ENCODE results near the gene JARID2.

JARID2 gene

GRCh38 chr6:15513131-15513771 lies 267.4 kb downstream of the JARID2 start:
- DNase-seq = no peak

- no peak for DNase-seq
Measured at GRCh38 chr6:15513801-15514711, 268.2 kb downstream of the JARID2 start.

GRCh38 chr6:15515226-15515625 lies 269.4 kb downstream of the JARID2 start:
- DNase-seq = no peak

GRCh38 chr6:15515660-15516375 lies 269.9 kb downstream of the JARID2 start:
- DNase-seq = no peak

GRCh38 chr6:15516378-15516777 lies 270.5 kb downstream of the JARID2 start:
- DNase-seq = no peak

GRCh38 chr6:15516923-15517560 lies 271.2 kb downstream of the JARID2 start:
- DNase-seq = no peak

GRCh38 chr6:15517600-15517999 lies 271.7 kb downstream of the JARID2 start:
- DNase-seq = no peak

- no peak for DNase-seq
Measured at GRCh38 chr6:15518057-15518456, 272.2 kb downstream of the JARID2 start.

- DNase-seq = no peak
Measured at GRCh38 chr6:15518878-15519277, 273.0 kb downstream of the JARID2 start.

- DNase-seq = no peak
Measured at GRCh38 chr6:15519681-15520080, 273.8 kb downstream of the JARID2 start.

GRCh38 chr6:15520626-15521203 lies 274.8 kb downstream of the JARID2 start:
- DNase-seq = no peak

GRCh38 chr6:15521582-15521981 lies 275.7 kb downstream of the JARID2 start:
- DNase-seq = no peak

- no peak for DNase-seq
Measured at GRCh38 chr6:15522026-15522425, 276.2 kb downstream of the JARID2 start.

GRCh38 chr6:15522427-15522826 lies 276.6 kb downstream of the JARID2 start:
- DNase-seq = no peak

- DNase-seq = no peak
Measured at GRCh38 chr6:15522856-15523529, 277.1 kb downstream of the JARID2 start.

GRCh38 chr6:15523679-15524630 lies 278.1 kb downstream of the JARID2 start:
- no peak for DNase-seq

GRCh38 chr6:15524861-15525401 lies 279.1 kb downstream of the JARID2 start:
- DNase-seq = no peak

- no peak for DNase-seq
Measured at GRCh38 chr6:15526212-15526701, 280.4 kb downstream of the JARID2 start.

- no peak for DNase-seq
Measured at GRCh38 chr6:15527838-15528617, 282.2 kb downstream of the JARID2 start.

- DNase-seq = no peak
Measured at GRCh38 chr6:15528870-15529269, 283.0 kb downstream of the JARID2 start.

Measured in NCI-H1436 (cell line).